Activated CD8-positive, alpha-beta T cell treated with anti-CD3 and anti-CD28 coated beads for 36 hours (primary cell): Measurements from ENCODE around the gene EPOP. TPM values are rescaled to one million over a fixed set of nuclear protein-coding genes. Genes with fewer than 3 reads are reported as not detected.
A peak's percentile ranks its signal among the peaks of the same experiment; 100 is the strongest.
"Not testable (repeated sequence)": the region's sequence is repeated elsewhere in the genome, so short reads cannot be mapped to it uniquely, and the experiment has no call there.

Experiments
- ATAC-seq: fragments of 200-7000 bp; cut with Tn5 transposase; one replicate; pipeline ENCODE4 v1.10.0; 2021; ENCODE audit warnings: mild to moderate bottlenecking, moderate library complexity
- CTCF ChIA-PET: fragments of 350-600 bp; sonication (Branson Sonifier 250); formaldehyde crosslinking; loops from one replicate; lab custom pipeline; 2021; ENCODE audit warnings: antibody characterized with exemption; lab: Charles Lee
- POLR2A ChIA-PET: fragments of 350-600 bp; sonication (Branson Sonifier 250); formaldehyde crosslinking; loops from one replicate; lab custom pipeline; 2021; ENCODE audit warnings: antibody characterized with exemption; lab: Charles Lee
- DNase-seq: peaks from one replicate; pipeline ENCODE4 v3.0.0-alpha.2; 2020
- H3K27ac Mint-ChIP-seq: one replicate; pipeline ENCODE4 v1.8.0; 2021; ENCODE audit warnings: mild to moderate bottlenecking, mixed read lengths
- H3K27me3 Mint-ChIP-seq: one replicate; pipeline ENCODE4 v1.8.0; 2021; ENCODE audit warnings: mixed read lengths
- H3K36me3 Mint-ChIP-seq: one replicate; pipeline ENCODE4 v1.8.0; 2021; ENCODE audit warnings: low read depth, mixed read lengths
- H3K4me1 Mint-ChIP-seq: one replicate; pipeline ENCODE4 v1.8.0; 2021; ENCODE audit warnings: low read depth, mixed read lengths
- H3K4me3 Mint-ChIP-seq: one replicate; pipeline ENCODE4 v1.8.0; 2021; ENCODE audit warnings: mild to moderate bottlenecking, moderate library complexity, mixed read lengths
- H3K9me3 Mint-ChIP-seq: one replicate; pipeline ENCODE4 v1.8.0; 2021; ENCODE audit warnings: mixed read lengths
- intact Hi-C: fragments of 100-400 bp; cut with micrococcal nuclease; formaldehyde crosslinking; loops from one replicate; pipeline ENCODE4 v1.10.0; 2022
- total RNA-seq, 2 experiments: library from RNA; stranded (reverse); gene quantifications; one replicate each; pipeline ENCODE4 v1.2.3, GENCODE V29; 2021
- TF ChIP-seq, protein P1 (sequence below): fragments of 200-600 bp; IDR thresholded peaks from one replicate; pipeline ENCODE4 v1.8.0; 2022; ENCODE audit warnings: antibody characterized with exemption, mild to moderate bottlenecking

Gene EPOP
- total RNA-seq, 2 experiments from 2014 or later = 31.8 to 32.2 TPM

DNA sequence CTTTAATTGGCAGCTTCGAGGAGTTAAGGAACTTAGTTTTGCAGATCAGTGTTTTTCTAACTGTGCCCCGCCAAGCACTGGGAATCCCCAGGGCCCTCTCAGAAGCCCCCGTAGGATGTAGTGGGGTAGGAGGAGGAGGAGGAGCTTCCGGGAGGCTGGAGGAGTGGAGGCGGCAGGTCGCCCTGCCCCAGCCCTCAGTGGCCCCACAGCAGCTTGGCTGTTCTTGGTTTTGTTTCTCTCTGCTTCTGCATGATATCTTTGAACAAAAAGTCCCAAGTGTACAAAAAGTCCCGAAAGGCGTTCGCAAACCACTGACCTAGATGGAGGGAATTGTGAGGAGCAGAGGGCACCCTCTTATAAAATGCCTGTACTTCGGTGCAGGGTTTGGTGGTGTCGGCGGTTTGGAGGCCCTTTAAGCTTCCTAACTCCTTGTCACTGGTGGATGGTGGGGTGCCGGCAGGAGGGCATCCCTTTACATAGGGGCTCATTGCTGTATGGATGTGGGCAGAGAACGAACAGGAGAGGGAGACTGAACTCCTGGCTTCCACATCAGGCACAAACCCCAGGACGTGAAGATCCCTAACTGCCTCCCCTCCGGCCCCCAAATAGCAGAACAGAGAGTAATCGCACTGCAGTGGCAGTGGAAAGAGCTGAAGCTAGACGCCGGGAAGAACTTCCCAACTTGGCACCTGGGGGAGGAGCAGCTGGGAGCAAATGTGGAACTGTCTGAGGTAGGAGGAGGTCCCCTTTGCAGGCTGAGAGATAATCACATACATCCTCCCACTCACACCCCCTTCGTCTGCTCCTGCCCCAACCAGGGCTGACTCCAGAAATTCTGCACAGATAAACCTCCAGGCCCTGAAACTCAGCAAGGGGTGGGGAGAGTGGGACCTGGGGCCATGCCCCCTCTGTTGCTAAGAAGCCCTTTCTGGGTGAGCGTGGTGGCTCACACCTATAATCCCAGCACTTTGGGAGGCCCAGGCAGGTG lies 20.1 kb downstream of the EPOP start:
- H3K4me1 Mint-ChIP-seq = peaks cover 38% of the 10 kb centered on the region
- CTCF ChIA-PET = interaction anchor here (0.6 to 3.6 kb wide), 6 partner anchors 9 to 319 kb away, joined by 3 to 34 read pairs (median 4); no protein-coding TSS in a partner anchor
- DNase-seq = peak; percentile 60
- H3K27me3 Mint-ChIP-seq = peaks cover 4% of the 10 kb centered on the region
- peak; percentile 84 for ATAC-seq
- POLR2A ChIA-PET = interaction anchor here (0.5 to 1.4 kb wide), 3 partner anchors 10 to 341 kb away, joined by 3 to 6 read pairs (median 4); no protein-coding TSS in a partner anchor
- no peaks in the 10 kb centered on the region for H3K36me3 Mint-ChIP-seq
- H3K9me3 Mint-ChIP-seq = no peaks in the 10 kb centered on the region
- TF ChIP-seq, protein P1, sequence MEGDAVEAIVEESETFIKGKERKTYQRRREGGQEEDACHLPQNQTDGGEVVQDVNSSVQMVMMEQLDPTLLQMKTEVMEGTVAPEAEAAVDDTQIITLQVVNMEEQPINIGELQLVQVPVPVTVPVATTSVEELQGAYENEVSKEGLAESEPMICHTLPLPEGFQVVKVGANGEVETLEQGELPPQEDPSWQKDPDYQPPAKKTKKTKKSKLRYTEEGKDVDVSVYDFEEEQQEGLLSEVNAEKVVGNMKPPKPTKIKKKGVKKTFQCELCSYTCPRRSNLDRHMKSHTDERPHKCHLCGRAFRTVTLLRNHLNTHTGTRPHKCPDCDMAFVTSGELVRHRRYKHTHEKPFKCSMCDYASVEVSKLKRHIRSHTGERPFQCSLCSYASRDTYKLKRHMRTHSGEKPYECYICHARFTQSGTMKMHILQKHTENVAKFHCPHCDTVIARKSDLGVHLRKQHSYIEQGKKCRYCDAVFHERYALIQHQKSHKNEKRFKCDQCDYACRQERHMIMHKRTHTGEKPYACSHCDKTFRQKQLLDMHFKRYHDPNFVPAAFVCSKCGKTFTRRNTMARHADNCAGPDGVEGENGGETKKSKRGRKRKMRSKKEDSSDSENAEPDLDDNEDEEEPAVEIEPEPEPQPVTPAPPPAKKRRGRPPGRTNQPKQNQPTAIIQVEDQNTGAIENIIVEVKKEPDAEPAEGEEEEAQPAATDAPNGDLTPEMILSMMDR = no peak
- H3K4me3 Mint-ChIP-seq = peak overlapping the region; percentile 31
- no peak overlapping the region for H3K27ac Mint-ChIP-seq
- intact Hi-C loops = no loop called here

DNA sequence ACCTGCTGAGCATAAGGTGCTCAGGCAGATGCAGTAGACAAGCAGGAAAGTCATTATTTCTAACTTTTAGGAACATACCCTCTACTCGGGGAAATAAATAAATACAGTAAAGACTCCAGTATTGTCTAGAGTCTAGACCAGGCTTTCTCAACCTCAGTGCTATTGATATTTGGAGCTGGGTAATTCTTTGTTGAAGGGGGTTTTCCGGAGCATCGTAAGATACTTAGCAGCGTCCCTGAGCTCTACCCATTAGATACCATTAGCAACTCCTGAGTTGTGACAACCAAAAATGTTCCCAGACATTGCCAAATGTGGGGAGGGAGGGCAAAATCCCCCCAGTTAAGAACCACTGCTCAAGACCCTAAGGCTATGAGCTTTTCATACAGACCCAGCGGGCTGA lies 21.1 kb downstream of the EPOP start:
- peaks cover 33% of the 10 kb centered on the region for H3K4me1 Mint-ChIP-seq
- H3K4me3 Mint-ChIP-seq = no peak overlapping the region
- DNase-seq (no peak), ATAC-seq (no peak)
- POLR2A ChIA-PET = interaction anchor here (1.4 kb wide), 1 partner anchor 13 kb away, joined by 4 read pairs; no protein-coding TSS in a partner anchor
- H3K27me3 Mint-ChIP-seq = peaks cover 4% of the 10 kb centered on the region
- TF ChIP-seq, protein P1 = no peak
- CTCF ChIA-PET = interaction anchor here (1.1 to 3.6 kb wide), 7 partner anchors 10 to 161 kb away, joined by 3 to 34 read pairs (median 5); no protein-coding TSS in a partner anchor
- no peaks in the 10 kb centered on the region for H3K36me3 Mint-ChIP-seq
- H3K27ac Mint-ChIP-seq = no peak overlapping the region
- intact Hi-C loops = no loop called here
- H3K9me3 Mint-ChIP-seq = no peaks in the 10 kb centered on the region

DNA sequence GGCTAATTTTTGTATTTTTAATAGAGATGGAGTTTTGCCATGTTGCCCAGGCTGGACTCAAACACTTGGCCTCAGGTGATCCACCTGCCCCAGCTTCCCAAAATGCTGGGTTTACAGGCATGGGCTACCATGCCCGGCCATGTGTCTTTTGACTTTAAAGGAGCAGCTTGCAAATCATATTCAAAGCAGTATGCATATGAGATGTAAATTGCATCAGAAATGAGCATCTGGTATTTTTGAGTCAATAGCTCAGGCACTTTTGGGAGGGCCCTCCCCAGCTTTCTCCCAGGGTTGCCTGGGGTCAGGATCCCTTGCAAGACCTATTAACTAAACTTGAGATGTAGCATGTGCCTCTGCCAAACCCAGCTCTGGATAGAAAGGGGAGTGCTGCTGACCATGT lies 21.5 kb downstream of the EPOP start:
- CTCF ChIA-PET = interaction anchor here (1.1 to 3.6 kb wide), 6 partner anchors 11 to 161 kb away, joined by 3 to 34 read pairs (median 4); no protein-coding TSS in a partner anchor
- Mint-ChIP-seq H3K27ac (no peak overlapping the region), H3K27me3 (peaks cover 4% of the 10 kb centered on the region), H3K9me3 (no peaks in the 10 kb centered on the region), H3K4me1 (peaks cover 28% of the 10 kb centered on the region), H3K36me3 (no peaks in the 10 kb centered on the region), H3K4me3 (no peak overlapping the region)
- intact Hi-C loops = no loop called here
- TF ChIP-seq, protein P1 = no peak
- ATAC-seq (no peak), DNase-seq (no peak)
- POLR2A ChIA-PET = interaction anchor here (1.4 kb wide), 1 partner anchor 13 kb away, joined by 4 read pairs; no protein-coding TSS in a partner anchor

DNA sequence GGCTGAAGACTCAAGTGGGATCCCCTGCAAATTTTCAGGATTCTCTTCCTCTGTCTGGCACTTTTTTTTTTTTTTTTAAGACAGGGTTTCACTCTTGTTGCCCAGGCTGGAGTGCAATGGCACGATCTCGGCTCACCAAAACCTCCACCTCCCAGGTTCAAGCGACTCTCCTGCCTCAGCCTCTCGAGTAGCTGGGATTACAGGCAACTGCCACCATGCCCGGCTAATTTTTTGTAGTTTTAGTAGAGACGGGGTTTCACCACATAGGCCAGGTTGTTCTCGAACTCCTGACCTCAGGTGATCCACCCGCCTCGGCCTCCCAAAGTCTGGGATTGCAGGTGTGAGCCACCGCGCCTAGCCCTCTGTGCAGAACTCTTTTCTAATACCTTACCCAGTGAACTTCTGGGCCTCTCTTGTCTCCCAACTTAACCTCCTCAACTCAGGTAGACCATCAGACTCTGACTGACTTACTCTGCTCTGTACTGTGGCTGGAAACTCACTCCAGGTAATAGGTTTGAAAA lies 24.0 kb downstream of the EPOP start:
- H3K27ac Mint-ChIP-seq, intact Hi-C loops, DNase-seq, H3K9me3 Mint-ChIP-seq, ATAC-seq, H3K36me3 Mint-ChIP-seq, H3K27me3 Mint-ChIP-seq, H3K4me3 Mint-ChIP-seq: not testable (repeated sequence)
- ChIA-PET CTCF (interaction anchor here (0.9 to 2.9 kb wide), 5 partner anchors 12 to 93 kb away, joined by 3 to 11 read pairs (median 5); no protein-coding TSS in a partner anchor), POLR2A (interaction anchor here (0.7 to 1.3 kb wide), 2 partner anchors 53 to 689 kb away, joined by 3 to 4 read pairs; no protein-coding TSS in a partner anchor)
- peaks cover 20% of the 10 kb centered on the region for H3K4me1 Mint-ChIP-seq

DNA sequence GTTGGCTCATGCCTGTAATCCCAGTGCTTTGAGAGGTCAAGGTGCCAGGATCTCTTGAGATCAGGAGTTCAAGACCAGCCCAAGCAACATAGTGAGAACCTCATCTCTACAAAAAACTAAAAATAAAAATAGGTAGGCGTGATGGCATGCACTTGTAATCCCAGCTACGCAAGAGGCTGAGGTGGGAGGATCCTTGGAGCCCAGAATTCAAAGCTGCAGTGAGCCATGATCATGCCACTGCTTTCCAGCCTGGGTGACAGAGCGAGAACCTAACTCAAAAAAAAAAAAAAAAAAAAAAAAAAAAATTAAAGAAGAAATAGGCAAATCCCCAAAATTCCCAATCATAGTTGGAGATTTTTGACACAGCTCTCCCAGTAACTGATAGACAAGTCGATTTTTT lies 36.8 kb downstream of the EPOP start:
- ATAC-seq = no peak
- TF ChIP-seq, protein P1 = no peak
- CTCF ChIA-PET = interaction anchor here (1.1 kb wide), 1 partner anchor 25 kb away, joined by 5 read pairs; no protein-coding TSS in a partner anchor
- peaks cover 17% of the 10 kb centered on the region for H3K27me3 Mint-ChIP-seq
- no peak overlapping the region for H3K4me3 Mint-ChIP-seq
- H3K4me1 Mint-ChIP-seq = no peaks in the 10 kb centered on the region
- intact Hi-C loops = no loop called here
- no peak overlapping the region for H3K27ac Mint-ChIP-seq
- no peak for DNase-seq
- H3K36me3 Mint-ChIP-seq = no peaks in the 10 kb centered on the region
- POLR2A ChIA-PET = no interaction called here
- H3K9me3 Mint-ChIP-seq = no peaks in the 10 kb centered on the region
